ENCODE data around the gene XAGE1B. TPM values are rescaled to one million over a fixed set of nuclear protein-coding genes. Genes with fewer than 3 reads are reported as not detected.

XAGE1B gene
- total and polyA plus RNA-seq, 2 of the 8 experiments (the other 6 are each of a cell fraction or from before 2014, with no cell fraction given) = not detected

- Histone ChIP-seq H3K27ac (ENCODE audit: low read depth, low read length) (no peak overlapping the region), H3K4ac (replicated peaks; ENCODE audit: insufficient read length, low read depth, low read length) (no peak overlapping the region), H2AK5ac (ENCODE audit: low read depth, low read length) (no peak overlapping the region), H4K20me1 (replicated peaks in 1 of 2; ENCODE audit: control insufficient read depth in 1 of 2, insufficient read depth in 2 of 2, low read length in 2 of 2) (no peaks in the 10 kb centered on the region), H4K5ac (ENCODE audit: insufficient read length, low read depth, low read length) (no peak overlapping the region), H3K27me3 (replicated peaks in 1 of 4; ENCODE audit: control insufficient read depth in 3 of 4, extremely low read depth in 1 of 4, insufficient read depth in 3 of 4, low read length in 3 of 4) (no peaks in the 10 kb centered on the region), H3K9me3 (ENCODE audit: insufficient read depth in 2 of 2, low read depth in 1 of 2, low read length in 1 of 2) (no peaks in the 10 kb centered on the region; a peak in 1 of 4 replicates), H4K91ac (replicated peaks; ENCODE audit: insufficient read length, low read length) (no peak overlapping the region), H2AFZ (ENCODE audit: low read length) (no peak overlapping the region), H3K18ac (ENCODE audit: extremely low read depth, low read length) (no peak overlapping the region), H2BK20ac (ENCODE audit: low read length) (no peak overlapping the region), H2BK5ac (ENCODE audit: low read depth, low read length) (no peak overlapping the region), H3K9ac (replicated peaks in 1 of 4; ENCODE audit: extremely low read depth in 1 of 4, low read depth in 3 of 4, low read length in 3 of 4) (no peak overlapping the region), H2BK15ac (ENCODE audit: low read length) (no peak overlapping the region), H3K79me1 (ENCODE audit: low read depth, low read length) (no peaks in the 10 kb centered on the region), H2BK12ac (ENCODE audit: low read depth, low read length) (no peak overlapping the region), H3K14ac (ENCODE audit: insufficient read length) (no peak overlapping the region), H3K4me2 (ENCODE audit: insufficient read depth in 1 of 2, low read depth in 2 of 2, low read length in 2 of 2) (no peak overlapping the region), H3K56ac (replicated peaks; ENCODE audit: insufficient read length, low read depth, low read length) (no peak overlapping the region), H3K4me3 (ENCODE audit: extremely low read depth in 1 of 4, insufficient read depth in 2 of 4, low read depth in 3 of 4, low read length in 4 of 4) (no peak overlapping the region), H3K23ac (ENCODE audit: insufficient read length) (no peak overlapping the region), H3K23me2 (ENCODE audit: low read depth, low read length) (no peaks in the 10 kb centered on the region), H3K79me2 (ENCODE audit: control insufficient read depth in 1 of 2, insufficient read depth in 2 of 2, low read length in 2 of 2) (no peaks in the 10 kb centered on the region), H2BK120ac (replicated peaks; ENCODE audit: low read depth, low read length) (no peak overlapping the region), H3K4me1 (replicated peaks in 1 of 4; ENCODE audit: control insufficient read depth in 3 of 4, insufficient read depth in 4 of 4, low read length in 3 of 4) (no peaks in the 10 kb centered on the region), H4K8ac (ENCODE audit: extremely low read depth, insufficient read depth, low read length) (no peak overlapping the region), H3K36me3 (ENCODE audit: control insufficient read depth in 2 of 4, insufficient read depth in 4 of 4, low read length in 3 of 4) (no peaks in the 10 kb centered on the region)
- DNase-seq (ENCODE audit: low read depth in 1 of 2, low spot score in 2 of 2) (no peak), FAIRE-seq (no peak)
- whole genome bisulfite sequencing, 2 experiments (ENCODE audit: extremely low coverage in 1 of 2, insufficient coverage in 1 of 2, insufficient read length in 1 of 2, insufficient replicate concordance in 2 of 2, low coverage in 1 of 2, low lambda C conversion rate in 2 of 2, missing lambda C conversion rate in 1 of 2) = 100% methylated on average over 2 of the region's 10 CpGs; no CpG with 5 or more reads in 1 of the 2 experiments
- TF ChIP-seq HDAC2 (IDR thresholded peaks at IDR 0.05; ENCODE audit: borderline replicate concordance in 1 of 2, low read depth in 2 of 2, low read length in 2 of 2) = no peak
- TF ChIP-seq, protein P1, sequence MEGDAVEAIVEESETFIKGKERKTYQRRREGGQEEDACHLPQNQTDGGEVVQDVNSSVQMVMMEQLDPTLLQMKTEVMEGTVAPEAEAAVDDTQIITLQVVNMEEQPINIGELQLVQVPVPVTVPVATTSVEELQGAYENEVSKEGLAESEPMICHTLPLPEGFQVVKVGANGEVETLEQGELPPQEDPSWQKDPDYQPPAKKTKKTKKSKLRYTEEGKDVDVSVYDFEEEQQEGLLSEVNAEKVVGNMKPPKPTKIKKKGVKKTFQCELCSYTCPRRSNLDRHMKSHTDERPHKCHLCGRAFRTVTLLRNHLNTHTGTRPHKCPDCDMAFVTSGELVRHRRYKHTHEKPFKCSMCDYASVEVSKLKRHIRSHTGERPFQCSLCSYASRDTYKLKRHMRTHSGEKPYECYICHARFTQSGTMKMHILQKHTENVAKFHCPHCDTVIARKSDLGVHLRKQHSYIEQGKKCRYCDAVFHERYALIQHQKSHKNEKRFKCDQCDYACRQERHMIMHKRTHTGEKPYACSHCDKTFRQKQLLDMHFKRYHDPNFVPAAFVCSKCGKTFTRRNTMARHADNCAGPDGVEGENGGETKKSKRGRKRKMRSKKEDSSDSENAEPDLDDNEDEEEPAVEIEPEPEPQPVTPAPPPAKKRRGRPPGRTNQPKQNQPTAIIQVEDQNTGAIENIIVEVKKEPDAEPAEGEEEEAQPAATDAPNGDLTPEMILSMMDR (IDR thresholded peaks at IDR 0.05; ENCODE audit: control extremely low read depth in 1 of 3, insufficient read depth in 1 of 3, low read depth in 1 of 3, low read length in 3 of 3) = no peak
- no peak for TF ChIP-seq EP300 (IDR thresholded peaks at IDR 0.05; ENCODE audit: borderline replicate concordance in 1 of 2, low read depth in 2 of 2, low read length in 2 of 2)
- TF ChIP-seq RNF2 (IDR thresholded peaks at IDR 0.05; ENCODE audit: borderline replicate concordance, low read depth, low read length, missing control alignments, poor library complexity, severe bottlenecking) = no peak
- no peak for TF ChIP-seq RFX5 (IDR thresholded peaks at IDR 0.05; ENCODE audit: borderline replicate concordance, low read depth, low read length)
- TF ChIP-seq PHF8 (conservative IDR thresholded peaks at IDR 0.05; ENCODE audit: low read depth, low read length) = no peak
- TF ChIP-seq BCL11A (IDR thresholded peaks at IDR 0.05; ENCODE audit: low read depth in 2 of 2, low read length in 2 of 2) = no peak
- no peak for TF ChIP-seq NANOG (IDR thresholded peaks at IDR 0.05; ENCODE audit: insufficient read depth, low read depth, low read length, poor library complexity, severe bottlenecking)
- ChIA-PET POLR2A (ENCODE audit: partially characterized antibody) (no interaction called here), CTCF (ENCODE audit: partially characterized antibody) (no interaction called here)
These were observed 46.2 kb upstream of the XAGE1B start for GRCh38 chrX:52563105-52563504.

All from H1 (cell line).